Mammary epithelial cell (primary cell): ENCODE data around the gene SELENOW.

ENCODE experiments used
- CTCF ChIP-seq, 2 donors: IDR thresholded peaks in 1 of 2; conservative IDR thresholded peaks in 1 of 2; 2 replicates each; pipeline ENCODE4 v1.5.1; 2011 to 2012; ENCODE audit warnings: inconsistent platforms in 2 of 2, low read length in 2 of 2, mild to moderate bottlenecking in 2 of 2, control low read depth in 1 of 2, low read depth in 1 of 2; ENCODE audit not compliant: insufficient read depth in 1 of 2; ENCODE audit errors: extremely low read depth in 1 of 2
- EZH2 ChIP-seq: IDR thresholded peaks from 2 replicates; pipeline ENCODE4 v1.6.1; 2012; ENCODE audit warnings: low read length, inconsistent platforms, borderline replicate concordance

DNA sequence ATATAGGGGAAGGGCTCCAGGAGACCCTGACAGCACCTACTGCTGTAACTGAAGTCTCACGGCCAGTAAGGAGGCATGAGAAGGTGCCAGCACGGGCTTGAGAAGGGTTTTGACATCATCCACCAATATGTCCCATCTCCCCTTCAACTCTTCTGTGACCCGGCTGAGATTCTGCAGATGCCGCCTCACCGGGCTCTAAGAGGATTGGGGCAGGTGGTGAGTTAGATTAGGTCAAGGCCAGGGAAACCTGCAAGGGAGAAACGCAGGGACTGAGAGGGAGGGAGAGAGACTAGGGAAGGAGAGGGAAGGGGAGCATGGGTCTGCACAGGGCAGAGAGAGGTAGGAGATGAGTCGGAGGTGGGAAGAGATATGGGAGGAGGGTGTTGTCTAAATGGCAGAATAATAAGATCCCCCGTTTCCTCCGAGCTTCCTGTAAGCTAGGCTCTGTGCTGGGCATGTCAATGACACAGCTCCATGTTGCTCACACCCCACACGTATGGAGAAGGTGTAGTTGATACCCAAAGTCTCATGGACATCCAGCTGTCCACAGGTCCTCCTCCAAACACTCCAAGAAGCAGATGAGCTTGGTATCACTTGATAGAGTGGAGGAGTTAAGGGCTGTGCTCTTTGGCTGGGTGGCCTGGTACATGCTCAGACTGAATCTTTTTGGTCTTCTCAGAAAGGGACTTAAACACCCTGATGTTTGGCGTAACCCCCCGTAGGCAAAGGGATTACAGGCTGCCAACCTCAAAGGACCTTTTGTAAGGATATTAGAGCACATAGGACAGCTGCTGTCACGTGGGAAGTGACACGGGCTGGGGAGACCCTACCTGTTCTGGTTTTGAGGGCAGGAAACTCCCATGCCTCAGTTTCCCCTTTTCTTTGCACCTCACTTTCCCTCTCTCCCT, 19.7 kb downstream of the SELENOW start:
- TF ChIP-seq CTCF (conservative IDR thresholded peaks at IDR 0.05 in 1 of 2, IDR thresholded peaks at IDR 0.05 in 1 of 2; ENCODE audit: extremely low read depth in 1 of 2, insufficient read depth in 1 of 2, low read depth in 1 of 2, low read length in 2 of 2) (no peak), EZH2 (no peak)
